ACC112 (cell line): ENCODE results near the gene ADCK1.
"Not testable (repeated sequence)": the region's sequence is repeated elsewhere in the genome, so short reads cannot be mapped to it uniquely, and the experiment has no call there.

Experiments used
- H2AFZ ChIP-seq: fragments of 200-600 bp; sonication (generic); one replicate; pipeline ENCODE4 v1.6.0; 2017; ENCODE audit warnings: antibody characterized with exemption, low read length; ENCODE audit not compliant: unreplicated experiment
- H3K27ac ChIP-seq: fragments of 200-600 bp; sonication (generic); 2 replicates; pipeline ENCODE4 v1.5.1; 2014; ENCODE audit warnings: low read depth, mild to moderate bottlenecking, antibody characterized with exemption, low read length, moderate library complexity
- H3K27me3 ChIP-seq: fragments of 200-600 bp; sonication (generic); 2 replicates; pipeline ENCODE4 v1.6.1; 2014; ENCODE audit warnings: mild to moderate bottlenecking, antibody characterized with exemption, low read length, moderate library complexity, mixed read lengths; ENCODE audit not compliant: insufficient read depth
- H3K36me3 ChIP-seq: fragments of 200-600 bp; sonication (generic); 2 replicates; pipeline ENCODE4 v1.6.1; 2016; ENCODE audit warnings: mild to moderate bottlenecking, antibody characterized with exemption, low read length, moderate library complexity, mixed read lengths; ENCODE audit not compliant: insufficient read depth
- H3K4me1 ChIP-seq: fragments of 200-600 bp; sonication (generic); one replicate; pipeline ENCODE4 v1.6.1; 2016; ENCODE audit warnings: low read length, mixed read lengths; ENCODE audit not compliant: insufficient read depth, unreplicated experiment, control insufficient read depth
- H3K4me3 ChIP-seq: fragments of 200-600 bp; sonication (generic); 2 replicates; pipeline ENCODE4 v1.5.1; 2014; ENCODE audit warnings: mild to moderate bottlenecking, low read depth, low read length
- H3K79me2 ChIP-seq: fragments of 200-600 bp; sonication (generic); one replicate; pipeline ENCODE4 v1.6.0; 2016; ENCODE audit warnings: low read length; ENCODE audit not compliant: control insufficient read depth, unreplicated experiment, insufficient read depth

Gene ADCK1

DNA sequence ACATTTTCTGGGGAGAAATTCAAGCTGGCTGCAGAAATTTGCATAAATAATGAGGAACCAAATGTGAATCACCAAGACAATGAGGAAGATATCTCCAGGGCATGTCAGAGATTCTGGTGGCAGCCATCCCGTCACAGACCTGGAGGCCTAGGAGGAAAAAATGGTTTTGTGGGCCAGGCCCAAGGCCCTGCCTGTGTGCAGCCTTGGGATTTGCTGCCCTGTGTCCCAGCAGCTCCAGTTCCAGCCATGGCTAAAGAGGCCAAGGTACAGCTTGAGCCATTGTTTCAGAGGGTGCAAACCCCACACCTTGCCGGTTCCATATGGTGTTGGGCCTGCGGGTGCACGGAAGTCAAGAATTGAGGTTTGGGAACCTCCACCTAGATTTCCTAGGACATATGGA, 147.5 kb downstream of the ADCK1 start:
- Histone ChIP-seq H3K36me3 (no peaks in the 10 kb centered on the region), H3K27ac (no peak overlapping the region), H2AFZ (no peak overlapping the region)

DNA sequence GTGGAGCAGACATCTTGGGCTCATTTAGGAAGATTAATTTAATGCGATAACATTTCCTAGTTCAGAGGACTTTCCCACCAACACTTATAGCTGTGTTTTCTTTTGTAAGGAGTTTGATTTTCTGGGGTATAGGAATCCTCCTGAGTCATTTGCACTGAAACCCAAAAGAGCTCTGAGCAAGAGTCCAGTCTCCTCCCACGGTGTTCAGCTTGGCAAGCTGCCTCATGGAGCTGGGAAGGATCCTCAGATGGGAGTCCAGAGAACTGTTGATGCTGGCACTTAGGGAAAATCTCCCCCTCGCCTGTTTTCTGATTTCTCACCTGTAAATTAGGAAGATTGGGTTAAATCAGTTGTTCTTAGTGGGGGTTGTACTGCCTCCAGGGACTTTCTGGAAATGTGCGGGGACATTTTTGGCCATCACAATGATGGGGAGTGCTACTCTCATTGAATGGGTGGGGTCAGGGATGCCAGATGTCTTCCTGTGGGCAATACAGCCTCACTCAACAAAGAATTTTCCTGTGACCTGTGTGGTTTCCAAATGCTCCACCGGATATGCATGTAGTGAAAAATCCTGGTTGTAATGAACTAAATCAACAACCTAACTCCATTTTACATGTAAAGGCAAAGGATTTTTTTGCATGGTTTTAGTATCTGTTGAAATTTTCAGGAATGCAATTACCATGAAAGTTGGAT, 150.6 kb downstream of the ADCK1 start:
- no peaks in the 10 kb centered on the region for H3K79me2 ChIP-seq
- no peak overlapping the region for H3K27ac ChIP-seq
- H3K4me3 ChIP-seq = no peak overlapping the region
- no peaks in the 10 kb centered on the region for H3K4me1 ChIP-seq
- no peak overlapping the region for H2AFZ ChIP-seq
- H3K36me3 ChIP-seq = no peaks in the 10 kb centered on the region
- no peaks in the 10 kb centered on the region for H3K27me3 ChIP-seq

More for the DNA sequence above, 147.5 kb downstream of the ADCK1 start:
- H3K4me3 ChIP-seq = no peak overlapping the region
- no peaks in the 10 kb centered on the region for H3K27me3 ChIP-seq
- no peaks in the 10 kb centered on the region for H3K79me2 ChIP-seq
- no peaks in the 10 kb centered on the region for H3K4me1 ChIP-seq

GRCh38 chr14:77955816-77956484, 156.0 kb downstream of the ADCK1 start:
- no peaks in the 10 kb centered on the region for H3K79me2 ChIP-seq
- H3K27ac ChIP-seq = no peak overlapping the region
- no peak overlapping the region for H2AFZ ChIP-seq
- H3K36me3 ChIP-seq = no peaks in the 10 kb centered on the region
- H3K4me3 ChIP-seq = no peak overlapping the region
- peaks cover 8% of the 10 kb centered on the region; the same call in 1 of the 2 replicates for H3K27me3 ChIP-seq
- no peaks in the 10 kb centered on the region for H3K4me1 ChIP-seq

DNA sequence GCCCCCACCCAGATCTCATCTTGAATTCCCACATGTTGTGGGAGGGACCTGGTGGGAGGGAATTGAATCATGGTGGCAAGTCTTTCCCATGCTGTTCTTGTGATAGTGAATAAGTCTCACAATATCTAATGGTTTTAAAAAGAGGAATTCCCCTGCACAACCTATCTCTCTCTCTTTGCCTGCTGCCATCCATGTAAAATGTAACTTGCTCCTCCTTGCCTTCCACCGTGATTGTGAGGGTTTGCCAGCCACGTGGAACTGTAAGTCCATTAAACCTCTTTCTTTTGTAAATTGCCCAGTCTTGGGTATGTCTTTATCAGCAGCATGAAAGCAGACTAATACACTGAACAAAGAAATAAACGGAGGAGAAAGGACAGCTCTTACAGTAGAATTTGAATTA, 159.8 kb downstream of the ADCK1 start:
- H3K27ac ChIP-seq, H3K36me3 ChIP-seq, H3K79me2 ChIP-seq, H3K27me3 ChIP-seq, H3K4me1 ChIP-seq, H3K4me3 ChIP-seq, H2AFZ ChIP-seq: not testable (repeated sequence)

DNA sequence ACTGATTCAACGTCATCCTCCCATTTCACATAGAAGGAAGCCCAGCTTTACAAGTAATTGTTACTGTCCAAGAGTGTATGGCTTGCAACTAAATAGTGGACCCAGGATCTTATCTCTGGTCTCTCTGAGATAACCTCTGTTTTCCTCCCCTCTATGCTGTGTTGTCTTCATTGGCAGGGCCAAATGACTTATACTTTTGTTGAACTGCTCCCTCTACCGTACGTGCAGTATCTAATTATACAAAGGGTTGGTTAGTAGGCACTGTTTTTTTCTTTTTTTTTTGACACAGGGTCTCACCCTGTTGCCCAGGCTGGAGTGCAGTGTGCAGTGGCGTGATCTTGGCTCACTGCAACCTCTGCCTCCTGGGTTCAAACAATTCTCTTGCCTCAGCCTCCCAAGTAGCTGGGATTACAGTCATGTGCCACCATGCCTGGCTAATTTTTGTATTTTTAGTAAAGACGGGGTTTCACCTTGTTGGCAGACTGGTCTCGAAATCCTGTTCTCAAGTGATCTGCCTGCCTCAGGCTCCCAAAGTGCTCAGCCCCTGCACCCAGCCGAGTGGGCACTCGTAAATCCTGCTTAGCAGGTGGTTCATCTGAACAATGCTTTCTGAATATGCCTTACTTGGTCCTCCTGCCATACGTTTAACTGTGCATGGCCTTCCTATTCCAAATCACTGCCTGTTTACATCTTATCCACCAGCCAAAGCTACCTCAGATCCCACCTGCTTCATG, 162.1 kb downstream of the ADCK1 start:
- no peak overlapping the region for H3K4me3 ChIP-seq
- H3K36me3 ChIP-seq = no peaks in the 10 kb centered on the region
- H3K79me2 ChIP-seq = no peaks in the 10 kb centered on the region
- H2AFZ ChIP-seq = no peak overlapping the region
- H3K4me1 ChIP-seq = no peaks in the 10 kb centered on the region
- H3K27ac ChIP-seq = no peak overlapping the region
- peaks cover 15% of the 10 kb centered on the region; the same call in 1 of the 2 replicates for H3K27me3 ChIP-seq

DNA sequence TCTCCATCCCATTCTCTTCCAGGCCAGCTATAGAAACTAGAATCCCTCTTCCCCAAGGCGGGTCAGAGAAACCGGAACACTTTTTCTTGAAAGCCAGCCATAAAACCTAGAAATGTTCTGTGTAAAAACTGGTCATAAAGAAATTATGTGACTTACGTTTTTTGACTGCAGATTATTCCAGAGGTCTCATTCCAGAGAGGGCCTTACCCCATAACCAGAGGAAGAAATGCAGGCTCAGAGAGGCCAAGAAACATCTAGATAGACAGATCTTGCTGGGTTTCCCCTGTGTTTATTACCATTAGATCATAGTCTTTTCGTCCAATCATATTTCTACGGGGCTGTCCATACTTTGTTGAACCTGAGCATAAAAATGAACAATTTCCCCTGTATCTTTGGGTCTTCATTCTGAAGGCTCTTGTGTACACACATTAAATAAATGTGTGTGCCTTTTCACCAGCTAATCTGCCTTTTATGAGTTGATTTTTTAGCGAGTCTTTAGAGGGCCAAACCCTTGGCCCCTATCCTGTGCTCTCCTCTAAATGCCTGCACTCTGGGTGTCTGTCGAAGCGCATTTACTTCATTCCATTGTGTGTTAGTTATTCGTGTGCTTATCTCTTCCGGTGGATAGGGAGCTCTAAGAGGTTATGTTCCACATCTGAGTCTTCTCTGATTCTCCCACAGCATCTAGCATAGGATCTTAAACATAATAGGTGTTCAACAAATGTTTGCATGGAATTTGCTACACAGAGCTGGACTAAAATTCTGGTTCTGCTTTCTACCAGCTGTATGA, 163.0 kb downstream of the ADCK1 start:
- H3K79me2 ChIP-seq = no peaks in the 10 kb centered on the region
- H3K27ac ChIP-seq = no peak overlapping the region
- no peaks in the 10 kb centered on the region for H3K36me3 ChIP-seq
- H3K4me1 ChIP-seq = no peaks in the 10 kb centered on the region
- peaks cover 23% of the 10 kb centered on the region for H3K27me3 ChIP-seq
- H2AFZ ChIP-seq = no peak overlapping the region
- no peak overlapping the region for H3K4me3 ChIP-seq

GRCh38 chr14:77964586-77964985, 164.7 kb downstream of the ADCK1 start:
- Histone ChIP-seq H3K27me3 (peaks cover 26% of the 10 kb centered on the region), H3K79me2 (no peaks in the 10 kb centered on the region), H2AFZ (no peak overlapping the region), H3K4me1 (no peaks in the 10 kb centered on the region), H3K27ac (no peak overlapping the region), H3K36me3 (no peaks in the 10 kb centered on the region), H3K4me3 (no peak overlapping the region)

GRCh38 chr14:77965050-77965449, 165.1 kb downstream of the ADCK1 start:
- H3K4me3 ChIP-seq = no peak overlapping the region
- H3K27ac ChIP-seq = no peak overlapping the region
- H3K79me2 ChIP-seq = no peaks in the 10 kb centered on the region

GRCh38 chr14:77965919-77966435, 166.1 kb downstream of the ADCK1 start:
- H3K79me2 ChIP-seq = no peaks in the 10 kb centered on the region
- H2AFZ ChIP-seq = no peak overlapping the region
- H3K4me3 ChIP-seq = peak overlapping the region; percentile 74
- H3K36me3 ChIP-seq = no peaks in the 10 kb centered on the region
- no peak overlapping the region for H3K27ac ChIP-seq
- peaks cover 26% of the 10 kb centered on the region for H3K27me3 ChIP-seq
- no peaks in the 10 kb centered on the region for H3K4me1 ChIP-seq

More at GRCh38 chr14:77965050-77965449, 165.1 kb downstream of the ADCK1 start:
- Histone ChIP-seq H3K36me3 (no peaks in the 10 kb centered on the region), H3K4me1 (no peaks in the 10 kb centered on the region), H3K27me3 (peaks cover 26% of the 10 kb centered on the region), H2AFZ (no peak overlapping the region)

GRCh38 chr14:77967110-77967509, 167.2 kb downstream of the ADCK1 start:
- Histone ChIP-seq H3K79me2 (no peaks in the 10 kb centered on the region), H3K4me1 (no peaks in the 10 kb centered on the region), H3K27me3 (peaks cover 27% of the 10 kb centered on the region), H2AFZ (no peak overlapping the region), H3K4me3 (no peak overlapping the region), H3K36me3 (no peaks in the 10 kb centered on the region), H3K27ac (no peak overlapping the region)
